Fibroblast of lung (primary cell): ENCODE measurements around the gene RPL19. TPM values are rescaled to one million over a fixed set of nuclear protein-coding genes. Genes with fewer than 3 reads are reported as not detected.

Experiments
- DNase-seq, 2 donors: peaks; one replicate each; pipeline versions ENCODE4 v3.0.0 to v3.0.0-alpha.2; 2010; ENCODE audit warnings: low read depth in 2 of 2
- H2AFZ ChIP-seq: 2 replicates; pipeline ENCODE4 v1.5.1; 2012; ENCODE audit warnings: low read length, control low read depth, inconsistent platforms
- H3K27ac ChIP-seq: 2 replicates; pipeline ENCODE4 v1.5.1; 2011; ENCODE audit warnings: low read length, control low read depth; ENCODE audit not compliant: insufficient read depth
- H3K27me3 ChIP-seq: 2 replicates; pipeline ENCODE4 v1.5.1; 2011; ENCODE audit warnings: mild to moderate bottlenecking, low read length; ENCODE audit not compliant: control insufficient read depth, insufficient read depth
- H3K36me3 ChIP-seq: 2 replicates; pipeline ENCODE4 v1.5.1; 2011; ENCODE audit warnings: low read length; ENCODE audit not compliant: control insufficient read depth, insufficient read depth
- H3K4me1 ChIP-seq: 2 replicates; pipeline ENCODE4 v1.5.1; 2011; ENCODE audit warnings: low read length; ENCODE audit not compliant: control insufficient read depth, insufficient read depth; ENCODE audit errors: extremely low read depth
- H3K4me2 ChIP-seq: 2 replicates; pipeline ENCODE4 v1.5.1; 2011; ENCODE audit warnings: low read length, control low read depth; ENCODE audit not compliant: insufficient read depth; ENCODE audit errors: extremely low read depth
- H3K4me3 ChIP-seq, 4 experiments: fragments of 200-600 bp in 1 of 4; sonication (generic) in 1 of 4; replicated peaks in 1 of 4; 2 replicates each; pipeline ENCODE4 v1.5.1; 2011 to 2016; ENCODE audit warnings: low read length in 4 of 4, low read depth in 3 of 4, mild to moderate bottlenecking in 3 of 4, control low read depth in 2 of 4, inconsistent platforms in 1 of 4, mixed read lengths in 1 of 4; ENCODE audit not compliant: insufficient read depth in 1 of 4; ENCODE audit errors: control extremely low read depth in 1 of 4
- H3K79me2 ChIP-seq: 2 replicates; pipeline ENCODE4 v1.5.1; 2012; ENCODE audit warnings: mild to moderate bottlenecking, low read length, inconsistent platforms; ENCODE audit not compliant: control insufficient read depth, insufficient read depth
- H3K9ac ChIP-seq: 2 replicates; pipeline ENCODE4 v1.5.1; 2011; ENCODE audit warnings: mild to moderate bottlenecking, low read length, control low read depth; ENCODE audit not compliant: insufficient read depth
- H3K9me3 ChIP-seq: 2 replicates; pipeline ENCODE4 v1.5.1; 2012; ENCODE audit warnings: low read depth, low read length; ENCODE audit not compliant: control insufficient read depth, insufficient read depth
- H4K20me1 ChIP-seq: 2 replicates; pipeline ENCODE4 v1.5.1; 2011; ENCODE audit warnings: low read length; ENCODE audit not compliant: control insufficient read depth, insufficient read depth; ENCODE audit errors: extremely low read depth
- EZH2 ChIP-seq: IDR thresholded peaks from 2 replicates; pipeline ENCODE4 v1.5.1; 2012; ENCODE audit warnings: low read length, control low read depth, mild to moderate bottlenecking; ENCODE audit errors: missing control alignments
- polyA plus RNA-seq, 2 donors: library from polyadenylated mRNA; depleted of rRNA in 1 of 2; stranded (reverse) in 1 of 2; unstranded in 1 of 2; fragments of >200 nt; gene quantifications; 2 replicates each; pipeline ENCODE4 v1.2.1, GENCODE V29; 2011 to 2012; ENCODE audit warnings: missing spikeins in 1 of 2
- total RNA-seq: library from RNA; depleted of rRNA; stranded (reverse); fragments of >200 nt; gene quantifications from 2 replicates; pipeline ENCODE4 v1.2.1, GENCODE V29; 2014
- TF ChIP-seq, protein P1 (sequence below), 2 donors: IDR thresholded peaks in 1 of 2; conservative IDR thresholded peaks in 1 of 2; 1 replicate in 1 of 2; 2 replicates in 1 of 2; pipeline ENCODE4 v1.5.1; 2011 to 2012; ENCODE audit warnings: low read length in 2 of 2, control low read depth in 1 of 2, inconsistent platforms in 1 of 2, low read depth in 1 of 2, mild to moderate bottlenecking in 1 of 2

The RPL19 gene
- total and polyA plus RNA-seq, 2 donors (not counting 1 experiment from before 2014, with no cell fraction given) = 1,378 to 1,814 TPM

DNA sequence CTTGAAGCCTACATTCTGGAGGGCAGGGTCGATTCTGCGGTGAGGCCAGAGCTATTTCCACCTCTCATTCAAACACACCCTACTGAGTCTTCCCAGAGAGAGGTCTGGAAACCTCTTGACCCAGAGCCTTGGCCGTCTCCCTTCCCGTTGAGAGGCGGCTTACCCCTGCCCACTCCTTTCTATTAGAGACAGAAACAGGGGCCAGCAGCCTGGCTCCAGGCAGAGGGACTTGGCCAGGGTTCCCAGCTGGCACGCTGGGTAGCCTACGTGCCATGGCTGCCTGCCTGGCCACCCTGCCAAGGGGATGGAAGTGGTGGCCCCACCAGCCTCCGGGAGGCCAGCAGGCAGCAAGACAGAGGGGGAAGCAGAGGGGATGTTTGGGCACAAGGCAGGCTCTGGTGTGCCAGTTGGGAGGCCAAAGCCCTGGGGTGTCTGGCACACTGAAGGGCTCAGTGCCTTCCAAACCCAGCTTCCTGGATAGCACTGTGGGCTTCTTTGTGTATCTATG is 19.6 kb downstream of the RPL19 start:
- no peaks in the 10 kb centered on the region for H3K4me1 ChIP-seq
- no peak overlapping the region for H3K4me2 ChIP-seq
- H4K20me1 ChIP-seq = no peaks in the 10 kb centered on the region
- H3K27ac ChIP-seq = no peak overlapping the region
- H3K79me2 ChIP-seq = no peaks in the 10 kb centered on the region
- peaks cover 42% of the 10 kb centered on the region for H3K27me3 ChIP-seq
- H3K9ac ChIP-seq = no peak overlapping the region
- TF ChIP-seq, protein P1, sequence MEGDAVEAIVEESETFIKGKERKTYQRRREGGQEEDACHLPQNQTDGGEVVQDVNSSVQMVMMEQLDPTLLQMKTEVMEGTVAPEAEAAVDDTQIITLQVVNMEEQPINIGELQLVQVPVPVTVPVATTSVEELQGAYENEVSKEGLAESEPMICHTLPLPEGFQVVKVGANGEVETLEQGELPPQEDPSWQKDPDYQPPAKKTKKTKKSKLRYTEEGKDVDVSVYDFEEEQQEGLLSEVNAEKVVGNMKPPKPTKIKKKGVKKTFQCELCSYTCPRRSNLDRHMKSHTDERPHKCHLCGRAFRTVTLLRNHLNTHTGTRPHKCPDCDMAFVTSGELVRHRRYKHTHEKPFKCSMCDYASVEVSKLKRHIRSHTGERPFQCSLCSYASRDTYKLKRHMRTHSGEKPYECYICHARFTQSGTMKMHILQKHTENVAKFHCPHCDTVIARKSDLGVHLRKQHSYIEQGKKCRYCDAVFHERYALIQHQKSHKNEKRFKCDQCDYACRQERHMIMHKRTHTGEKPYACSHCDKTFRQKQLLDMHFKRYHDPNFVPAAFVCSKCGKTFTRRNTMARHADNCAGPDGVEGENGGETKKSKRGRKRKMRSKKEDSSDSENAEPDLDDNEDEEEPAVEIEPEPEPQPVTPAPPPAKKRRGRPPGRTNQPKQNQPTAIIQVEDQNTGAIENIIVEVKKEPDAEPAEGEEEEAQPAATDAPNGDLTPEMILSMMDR (conservative IDR thresholded peaks at IDR 0.05 in 1 of 2, IDR thresholded peaks at IDR 0.05 in 1 of 2; ENCODE audit: low read depth in 1 of 2, low read length in 2 of 2) = no peak
- H3K36me3 ChIP-seq = no peaks in the 10 kb centered on the region
- DNase-seq = no peak
- H2AFZ ChIP-seq = no peak overlapping the region
- no peak overlapping the region for H3K4me3 ChIP-seq
- H3K9me3 ChIP-seq = no peaks in the 10 kb centered on the region

DNA sequence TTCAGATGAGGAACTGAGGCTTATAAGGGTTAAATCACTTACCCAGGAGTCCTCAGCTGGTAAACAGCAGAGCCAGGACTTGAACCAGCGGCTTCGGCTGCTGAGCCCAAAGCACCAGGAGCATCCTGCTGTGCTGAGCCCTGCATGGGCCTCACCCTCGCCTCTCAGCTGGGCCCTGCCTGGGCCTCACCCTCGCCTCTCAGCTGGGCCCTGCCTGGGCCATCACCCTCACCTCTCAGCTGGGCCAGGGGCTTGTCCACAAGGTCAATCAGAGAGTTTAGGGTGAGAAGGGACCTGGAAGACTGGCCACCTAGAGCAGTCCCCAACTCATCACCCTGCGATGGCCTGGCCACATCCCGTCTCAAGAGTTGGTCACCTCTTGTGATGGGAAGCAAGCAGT is 21.5 kb downstream of the RPL19 start:
- H3K79me2 ChIP-seq = no peaks in the 10 kb centered on the region
- no peak overlapping the region for H3K9ac ChIP-seq
- TF ChIP-seq EZH2 = no peak
- TF ChIP-seq, protein P1 (conservative IDR thresholded peaks at IDR 0.05 in 1 of 2, IDR thresholded peaks at IDR 0.05 in 1 of 2; ENCODE audit: low read depth in 1 of 2, low read length in 2 of 2) = no peak
- no peak overlapping the region for H2AFZ ChIP-seq
- H3K9me3 ChIP-seq = no peaks in the 10 kb centered on the region
- H3K4me1 ChIP-seq = no peaks in the 10 kb centered on the region
- peaks cover 60% of the 10 kb centered on the region for H3K27me3 ChIP-seq
- no peak overlapping the region for H3K27ac ChIP-seq
- DNase-seq = no peak
- no peaks in the 10 kb centered on the region for H4K20me1 ChIP-seq
- no peak overlapping the region for H3K4me2 ChIP-seq
- no peak overlapping the region for H3K4me3 ChIP-seq
- no peaks in the 10 kb centered on the region for H3K36me3 ChIP-seq

DNA sequence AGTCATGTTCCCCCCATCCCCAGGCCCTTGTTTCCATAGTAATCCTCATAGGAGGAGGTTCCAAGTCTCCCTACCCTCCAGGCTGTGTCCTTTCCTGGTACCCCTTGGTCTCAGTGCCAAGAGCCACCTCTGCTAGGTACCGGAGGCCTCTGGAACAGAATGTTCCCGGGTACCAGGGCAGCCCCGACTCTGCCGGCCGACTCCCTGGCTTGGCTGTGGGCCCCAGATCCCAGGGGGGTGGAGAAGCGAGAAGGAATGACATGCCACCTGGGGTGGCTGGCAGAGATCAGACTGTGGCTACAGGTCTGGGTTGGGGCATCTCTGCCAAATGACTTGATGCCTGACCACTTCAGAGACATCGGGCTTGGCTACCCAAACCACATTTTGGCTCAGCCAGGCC is 22.1 kb downstream of the RPL19 start:
- H3K4me3 ChIP-seq = no peak overlapping the region
- no peaks in the 10 kb centered on the region for H3K4me1 ChIP-seq
- no peak for DNase-seq
- no peaks in the 10 kb centered on the region for H4K20me1 ChIP-seq
- no peak for TF ChIP-seq EZH2
- TF ChIP-seq, protein P1 (conservative IDR thresholded peaks at IDR 0.05 in 1 of 2, IDR thresholded peaks at IDR 0.05 in 1 of 2; ENCODE audit: low read depth in 1 of 2, low read length in 2 of 2) = no peak
- H2AFZ ChIP-seq = no peak overlapping the region
- H3K36me3 ChIP-seq = no peaks in the 10 kb centered on the region
- no peaks in the 10 kb centered on the region for H3K79me2 ChIP-seq
- H3K9me3 ChIP-seq = no peaks in the 10 kb centered on the region
- H3K27ac ChIP-seq = no peak overlapping the region
- no peak overlapping the region for H3K9ac ChIP-seq
- H3K27me3 ChIP-seq = peaks cover 60% of the 10 kb centered on the region
- no peak overlapping the region for H3K4me2 ChIP-seq
